NCI-H524 (cell line): ENCODE results near the gene FAM32A.
A peak's percentile ranks its signal among the peaks of the same experiment; 100 is the strongest.

Experiments
- DNase-seq, 2 experiments: peaks; one replicate each; lab custom pipeline; 2025; lab: John Stamatoyannopoulos, UW

Gene FAM32A

DNA sequence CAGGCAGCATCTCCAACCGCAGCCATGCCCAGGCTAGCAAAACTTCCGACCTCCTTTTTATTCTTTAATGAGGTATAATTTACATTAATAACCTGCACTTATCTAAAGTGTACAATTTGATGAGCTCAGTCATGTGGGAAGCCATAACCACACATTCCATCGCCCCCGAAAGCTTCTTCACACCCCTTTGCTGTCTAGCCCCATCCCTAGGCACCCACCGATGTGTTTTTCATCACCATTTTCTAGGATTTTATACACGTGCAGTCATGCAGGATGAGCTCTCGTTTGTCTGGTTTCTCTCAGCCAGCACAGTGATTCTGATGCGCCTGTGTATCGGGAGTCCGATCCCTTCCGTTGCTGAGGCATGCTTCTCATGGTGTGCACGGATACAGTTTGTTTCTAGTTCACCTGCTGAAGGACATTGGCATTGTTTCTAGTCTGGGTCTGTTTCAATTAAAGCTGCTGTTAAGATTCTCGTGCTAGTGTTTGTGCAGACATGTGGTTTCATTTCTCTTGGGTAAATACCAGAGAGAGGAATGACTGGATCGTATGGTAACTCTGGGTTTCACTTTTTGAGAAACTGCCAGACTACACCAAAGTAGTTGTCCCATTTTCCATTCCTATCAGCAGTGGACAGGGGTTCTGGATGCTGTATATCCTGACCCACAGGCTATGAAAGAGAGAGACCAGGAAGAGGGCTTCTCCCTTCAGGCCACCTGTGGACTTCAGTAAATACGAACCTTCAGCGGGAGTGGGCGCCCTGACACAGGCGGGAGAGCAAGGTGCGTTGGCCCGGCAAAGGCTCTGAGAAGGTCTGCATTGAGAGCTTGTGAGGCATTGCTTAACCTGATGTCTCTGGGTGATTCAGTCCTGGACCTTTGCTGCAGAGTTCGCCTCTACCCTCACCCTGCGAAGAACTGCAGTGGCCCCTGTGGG lies 17.4 kb downstream of the FAM32A start:
- no peak for DNase-seq

DNA sequence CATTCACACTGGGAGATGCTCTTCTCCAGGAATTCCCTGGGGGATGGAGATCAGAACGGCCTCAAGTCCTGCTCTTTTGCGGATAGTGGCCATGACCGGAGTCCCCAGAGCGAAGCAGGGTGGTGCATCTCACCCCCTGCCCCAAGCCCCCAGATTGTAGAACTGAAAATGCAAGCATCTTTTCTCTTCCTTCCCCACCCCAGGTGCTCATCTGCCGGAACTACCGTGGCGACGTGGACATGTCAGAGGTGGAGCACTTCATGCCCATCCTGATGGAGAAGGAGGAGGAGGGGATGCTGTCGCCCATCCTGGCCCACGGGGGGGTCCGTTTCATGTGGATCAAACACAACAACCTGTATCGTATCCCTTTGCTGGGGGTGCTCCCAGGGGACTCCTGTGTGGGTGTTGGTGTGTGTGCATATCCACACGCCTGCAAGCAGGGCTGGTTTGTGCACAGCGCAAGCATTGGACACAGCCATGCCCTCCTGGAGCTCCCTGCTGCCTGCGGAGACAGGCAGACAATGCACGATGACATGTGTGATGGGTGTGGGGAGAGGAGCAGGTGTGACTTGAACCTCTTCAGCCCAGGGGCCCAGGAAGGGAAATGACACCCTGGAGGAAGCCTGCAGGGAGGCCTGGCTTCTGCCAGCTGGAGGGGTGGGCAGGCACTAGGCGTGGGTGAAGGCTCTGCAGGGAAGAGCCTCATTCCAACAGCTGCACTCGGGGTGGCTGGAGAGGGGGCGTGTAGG lies 18.2 kb downstream of the FAM32A start:
- no peak for DNase-seq

DNA sequence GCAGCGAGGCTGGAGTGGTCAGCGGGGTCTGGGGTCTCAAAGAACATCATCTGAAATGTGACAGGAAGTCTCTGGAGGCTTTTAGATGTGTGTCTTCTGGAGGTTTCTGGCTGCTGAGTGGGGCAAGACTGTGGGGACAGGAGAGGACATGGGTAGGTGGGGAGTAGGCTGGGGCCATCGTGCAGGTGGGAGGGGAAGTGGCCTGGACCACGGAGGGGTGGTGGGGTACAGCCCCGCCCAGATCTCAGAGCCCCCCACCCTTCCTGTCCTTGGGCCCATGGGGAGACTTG lies 18.7 kb downstream of the FAM32A start:
- no peak for DNase-seq

DNA sequence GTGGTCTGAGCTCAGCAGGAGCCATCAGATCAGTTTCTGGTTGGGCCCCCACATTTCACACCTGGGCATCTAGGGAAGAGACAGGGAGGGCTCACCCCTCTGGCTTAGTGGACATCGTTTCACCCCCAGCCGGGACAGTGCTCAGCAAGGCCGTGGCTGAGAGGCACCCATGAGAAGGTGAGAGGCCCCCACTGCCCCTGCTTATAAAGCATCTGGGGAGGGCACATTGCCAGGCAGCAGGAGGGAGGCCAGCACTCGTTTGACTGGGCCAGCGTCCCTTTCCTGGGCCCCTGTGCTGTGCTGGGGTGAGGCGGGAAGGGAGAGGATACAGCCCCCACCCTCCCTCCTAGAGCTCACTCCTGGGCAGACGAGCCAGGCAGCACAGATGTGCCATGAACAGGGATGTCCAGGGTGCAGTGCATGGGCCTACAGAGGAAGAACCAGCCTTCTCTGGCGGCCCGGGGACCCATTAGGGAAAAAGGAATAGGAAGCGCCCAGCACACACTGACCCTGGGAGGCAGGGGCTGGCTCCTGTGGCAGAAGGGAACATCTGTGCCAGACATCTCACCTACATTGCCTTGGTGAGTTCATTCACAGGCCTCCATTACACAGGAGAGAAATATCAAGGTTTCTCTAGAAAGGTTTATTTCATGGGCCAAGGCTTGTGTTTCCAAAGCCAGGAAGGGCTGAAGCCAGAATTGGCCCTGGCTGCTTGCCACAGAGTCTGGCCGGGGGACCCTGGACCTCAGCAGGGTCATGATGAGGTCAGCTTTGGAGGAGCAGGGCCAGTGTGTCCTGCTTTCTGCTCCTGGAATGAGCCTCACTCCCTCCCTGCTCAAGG lies 20.2 kb downstream of the FAM32A start:
- DNase-seq: no peak

DNA sequence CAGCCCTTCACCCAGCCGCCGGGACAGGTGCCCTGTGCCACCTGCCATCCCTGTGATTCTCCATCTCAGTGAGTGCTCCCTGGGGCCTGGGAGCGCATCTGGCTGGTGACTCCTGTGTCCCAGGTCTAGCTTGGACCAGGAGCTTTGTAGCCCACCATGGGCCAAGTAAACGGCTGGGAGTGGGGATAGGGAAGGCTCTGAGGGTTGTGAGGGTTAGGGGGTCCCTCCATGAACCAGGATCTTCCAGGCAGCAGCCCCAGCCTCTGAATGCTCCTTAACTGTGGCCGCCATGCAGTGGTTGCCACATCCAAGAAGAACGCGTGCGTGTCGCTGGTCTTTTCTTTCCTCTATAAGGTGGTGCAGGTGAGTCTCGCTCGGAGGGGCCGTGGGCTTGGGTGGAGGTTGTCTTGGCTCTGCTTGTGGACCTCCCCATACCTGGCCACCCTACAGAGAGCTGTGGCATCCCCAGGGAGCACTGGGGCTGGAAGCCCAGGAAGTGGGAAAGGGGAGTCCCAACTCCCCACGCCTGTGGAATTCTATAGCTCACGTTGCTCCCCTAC lies 20.9 kb downstream of the FAM32A start:
- no peak for DNase-seq

DNA sequence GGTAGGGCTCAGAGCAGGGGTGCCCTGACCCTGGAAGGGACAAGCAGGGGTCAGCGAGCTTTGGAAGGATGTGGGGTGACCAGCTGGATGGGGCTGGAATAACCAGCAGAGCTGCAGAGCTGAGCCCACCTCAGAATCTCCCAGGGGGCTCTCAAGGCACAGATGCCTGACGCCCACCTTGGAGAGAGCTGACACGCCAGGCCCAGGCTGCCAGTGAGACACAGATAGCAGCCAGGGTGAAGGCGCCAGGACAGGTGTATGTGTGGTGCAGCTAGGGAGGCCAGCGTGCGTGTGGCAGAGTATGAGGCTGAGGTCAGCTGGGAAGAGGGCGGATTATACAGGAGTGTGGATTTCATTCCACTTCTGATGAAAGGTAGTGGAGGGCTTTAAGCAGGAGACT lies 21.4 kb downstream of the FAM32A start:
- no peak for DNase-seq

DNA sequence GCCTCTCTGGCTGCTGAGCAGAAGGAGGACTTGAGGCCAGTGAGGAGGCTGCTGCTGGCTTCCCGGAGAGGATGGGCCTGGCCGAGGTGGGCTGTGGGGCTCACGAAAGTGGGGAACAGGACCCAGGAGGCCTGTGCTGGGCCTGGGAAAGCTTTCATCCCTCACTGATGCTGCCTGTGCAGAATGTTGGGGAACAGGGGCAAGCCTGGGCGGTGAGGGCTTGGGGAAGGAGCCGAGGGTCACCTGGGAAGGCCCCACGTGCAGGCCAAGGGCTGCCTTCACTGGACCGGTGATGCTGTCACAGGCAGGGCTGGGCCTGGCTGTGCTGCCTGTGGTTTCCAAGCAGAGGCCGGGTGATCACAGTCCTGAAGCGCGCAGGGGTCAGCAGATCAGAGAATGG lies 21.9 kb downstream of the FAM32A start:
- DNase-seq: no peak

DNA sequence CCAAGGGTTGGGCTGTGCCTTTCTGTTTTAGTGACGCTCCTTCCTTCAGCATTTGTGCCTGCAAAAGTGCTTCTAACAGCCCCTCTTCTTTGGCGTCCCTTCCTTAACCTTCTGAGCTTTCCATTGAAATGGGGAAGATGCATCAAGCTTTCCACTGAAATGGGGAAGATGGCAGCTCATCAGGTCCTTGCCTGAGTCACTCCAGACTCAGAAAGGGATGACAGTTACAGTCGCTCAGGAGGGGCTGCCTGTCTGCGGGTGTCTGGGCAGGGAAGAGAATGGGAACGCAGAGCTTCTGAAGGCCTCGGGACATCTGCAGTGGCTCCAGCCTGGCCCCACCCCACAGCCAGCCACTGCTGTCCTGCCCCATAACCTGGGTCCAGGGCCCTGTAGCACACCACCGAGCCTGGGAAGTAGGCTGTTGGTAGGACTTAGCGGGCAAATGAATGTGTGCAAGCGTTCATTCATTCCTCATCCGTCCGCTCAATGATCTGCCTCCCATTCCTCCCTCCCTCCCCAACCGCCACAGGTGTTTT lies 22.3 kb downstream of the FAM32A start:
- no peak for DNase-seq

DNA sequence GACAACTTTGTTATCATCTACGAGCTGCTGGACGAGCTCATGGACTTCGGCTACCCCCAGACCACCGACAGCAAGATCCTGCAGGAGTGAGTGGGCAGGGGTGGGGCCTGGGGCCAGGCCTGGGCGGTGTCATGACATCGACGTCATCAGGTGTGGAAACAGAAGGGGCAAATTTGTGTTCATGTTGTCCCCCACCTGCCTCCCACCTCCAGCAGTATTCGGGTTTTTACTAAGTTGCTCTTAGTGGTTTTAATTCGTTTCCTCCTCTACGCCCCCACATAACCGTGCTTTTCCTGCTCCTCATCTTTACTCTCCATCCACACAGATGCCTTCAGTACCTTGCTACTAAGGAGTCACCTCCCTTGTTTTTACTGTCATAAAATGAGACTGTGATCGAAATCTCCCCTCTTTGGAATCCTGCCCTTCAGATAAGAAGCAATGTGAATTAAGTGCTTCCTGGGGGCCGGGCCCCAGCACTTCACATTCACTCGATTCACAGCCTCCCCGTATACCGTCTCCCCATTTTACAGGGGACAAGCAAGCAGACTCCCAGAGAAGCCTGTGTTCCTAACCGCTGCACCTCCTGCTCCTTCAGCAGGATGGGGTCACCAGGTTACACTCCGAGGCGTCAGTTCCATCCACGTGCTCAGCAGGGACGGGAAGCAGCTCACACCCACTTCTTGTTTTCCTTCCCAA lies 23.0 kb downstream of the FAM32A start:
- DNase-seq: no peak

DNA sequence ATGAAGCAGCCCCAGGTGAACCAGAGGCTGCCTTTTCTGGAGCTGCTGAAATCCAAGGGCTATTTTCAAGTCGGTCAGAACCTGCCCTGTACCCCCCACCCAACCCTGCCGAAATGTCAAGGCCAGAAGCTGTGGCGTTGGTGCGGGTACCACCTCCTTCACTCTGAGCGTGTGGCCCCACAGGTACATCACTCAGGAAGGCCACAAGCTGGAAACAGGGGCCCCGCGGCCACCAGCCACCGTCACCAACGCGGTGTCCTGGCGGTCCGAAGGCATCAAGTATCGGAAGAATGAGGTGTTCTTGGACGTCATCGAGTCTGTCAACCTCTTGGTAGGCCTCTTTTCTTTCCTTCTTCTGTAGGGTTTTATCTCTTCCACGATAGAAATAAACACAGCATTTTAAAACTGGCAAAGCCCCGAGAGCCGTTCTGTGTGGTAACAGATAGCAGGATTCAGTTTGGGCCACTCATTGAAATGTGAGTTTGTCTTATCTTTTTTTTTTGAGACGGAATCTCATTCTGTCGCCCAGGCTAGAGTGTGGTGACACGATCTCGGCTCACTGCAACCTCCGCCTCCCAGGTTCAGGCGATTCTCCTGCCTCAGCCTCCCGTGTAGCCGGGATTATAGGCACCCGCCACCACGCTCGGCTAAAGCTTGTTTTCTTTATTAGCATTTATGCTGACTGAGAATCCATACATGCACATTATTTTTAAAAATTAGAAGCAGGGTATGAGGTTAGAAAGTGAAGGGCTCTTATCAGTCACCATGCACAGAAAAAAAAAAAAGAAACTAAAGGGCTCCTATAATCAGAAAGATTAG lies 23.8 kb downstream of the FAM32A start:
- no peak for DNase-seq

DNA sequence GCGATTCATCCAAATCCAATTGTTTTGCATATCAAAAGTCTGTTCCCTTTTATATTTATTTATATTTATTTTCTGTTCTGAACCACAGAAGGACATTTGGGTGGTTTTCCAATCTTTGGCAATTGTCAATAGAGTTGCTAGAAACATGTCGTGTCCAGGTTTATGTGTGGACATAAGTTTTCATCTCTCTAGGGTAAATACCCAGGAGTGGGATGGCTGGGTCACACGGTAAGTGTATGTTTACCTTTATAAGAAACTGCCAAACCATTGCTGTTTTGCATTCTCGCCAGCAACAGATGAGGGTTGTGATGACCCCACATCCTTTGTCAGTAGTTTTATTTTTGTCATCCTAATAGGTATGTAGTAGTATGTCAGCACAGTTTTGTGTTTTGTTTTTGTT lies 25.0 kb downstream of the FAM32A start:
- no peak for DNase-seq

DNA sequence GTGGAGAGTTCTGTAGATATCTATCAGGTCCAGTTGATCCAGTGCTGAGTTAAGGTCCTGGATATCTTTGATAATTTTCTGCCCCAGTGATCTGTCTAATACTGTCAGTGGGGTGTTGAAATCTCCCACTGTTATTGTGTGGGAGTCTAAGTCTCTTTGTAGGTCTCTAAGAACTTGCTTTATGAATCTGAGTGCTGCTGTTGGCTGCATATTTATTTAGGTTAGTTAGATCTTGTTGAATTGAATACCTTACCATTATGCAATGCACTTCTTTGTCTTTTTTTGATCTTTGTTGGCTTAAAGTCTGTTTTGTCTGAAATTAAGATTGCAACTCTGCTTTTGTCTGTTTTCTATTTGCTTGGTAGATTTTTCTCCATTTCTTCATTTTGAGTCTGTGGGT lies 27.9 kb downstream of the FAM32A start:
- no peak for DNase-seq

DNA sequence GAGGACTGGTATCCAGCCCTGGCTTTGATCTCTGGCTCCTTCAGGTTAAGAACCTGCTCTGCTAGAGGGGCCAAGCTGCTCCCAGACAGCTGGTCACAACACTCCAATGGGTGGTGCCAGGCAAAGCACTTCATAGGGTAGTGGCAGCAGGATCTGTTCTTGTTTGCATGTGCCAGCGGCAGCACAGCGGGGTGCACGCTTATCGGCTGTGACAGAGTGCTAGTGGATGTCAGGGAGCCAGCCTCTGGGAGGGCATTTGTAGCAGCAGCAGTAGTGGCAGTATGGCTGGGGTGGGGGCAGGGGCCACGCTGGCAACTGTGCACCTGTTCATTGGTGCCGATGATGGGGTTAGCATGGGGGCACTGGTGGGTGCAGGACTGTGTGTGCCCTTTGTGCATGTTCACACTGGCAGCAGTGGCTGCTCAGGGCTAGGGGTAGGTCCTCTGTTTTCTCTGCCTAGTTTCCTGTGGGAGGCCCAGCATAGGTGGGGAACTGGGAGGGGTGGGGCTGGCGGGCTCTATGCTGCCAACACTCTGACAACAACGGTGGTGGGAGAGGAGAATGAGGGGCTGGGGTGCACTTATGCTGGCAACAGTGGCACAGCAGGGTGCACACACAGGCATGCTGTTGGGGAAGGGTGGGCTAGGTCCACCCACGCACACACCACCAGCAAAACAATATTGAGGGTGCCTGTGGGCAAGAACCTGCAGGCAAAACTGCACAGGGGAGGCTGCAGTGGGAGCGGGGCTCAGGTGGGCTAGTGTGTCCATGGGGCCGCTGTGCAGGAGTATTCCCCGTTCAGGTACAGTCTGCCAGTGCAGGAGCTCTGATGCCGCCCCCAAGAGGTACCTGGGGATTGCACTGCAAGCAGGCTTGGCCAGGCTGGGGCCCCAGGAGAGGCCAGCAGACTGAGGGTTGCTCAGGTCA lies 31.8 kb downstream of the FAM32A start:
- DNase-seq: peak; percentile 95 to 97

DNA sequence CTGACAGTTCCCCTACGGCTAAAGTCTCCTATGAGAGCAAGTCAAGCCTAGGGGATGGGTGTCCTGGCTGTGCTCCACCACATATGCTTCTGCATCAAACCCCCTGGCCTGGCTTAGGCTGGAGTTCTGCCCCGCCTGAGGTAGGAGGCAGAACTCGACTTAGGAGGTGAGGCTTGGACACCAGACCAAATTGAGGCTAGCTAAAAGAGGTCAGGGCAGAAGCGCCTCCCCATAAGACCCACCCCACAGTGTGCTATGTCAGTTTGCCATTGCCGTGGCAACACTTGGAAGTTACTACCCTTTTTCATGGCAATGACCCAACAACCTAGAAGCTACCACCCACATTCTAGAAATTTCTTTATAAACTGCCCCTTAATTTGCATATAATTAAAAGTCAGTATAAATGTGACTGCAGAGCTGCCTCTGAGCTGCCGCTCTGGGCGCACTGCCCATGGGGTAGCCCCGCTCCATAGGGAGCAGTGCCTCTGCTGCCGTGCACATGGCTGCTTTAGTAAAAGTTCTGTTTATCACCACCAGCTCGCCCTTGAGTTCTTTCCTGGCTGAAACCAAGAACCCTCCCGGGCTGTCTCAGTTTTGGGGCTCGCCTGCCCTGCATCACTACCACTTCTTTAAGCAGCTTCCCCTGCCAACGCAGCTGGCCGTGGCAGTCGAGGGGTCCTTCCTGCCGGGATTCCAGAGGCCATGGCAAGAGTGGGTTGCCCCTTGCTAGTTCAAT lies 32.7 kb downstream of the FAM32A start:
- no peak for DNase-seq

DNA sequence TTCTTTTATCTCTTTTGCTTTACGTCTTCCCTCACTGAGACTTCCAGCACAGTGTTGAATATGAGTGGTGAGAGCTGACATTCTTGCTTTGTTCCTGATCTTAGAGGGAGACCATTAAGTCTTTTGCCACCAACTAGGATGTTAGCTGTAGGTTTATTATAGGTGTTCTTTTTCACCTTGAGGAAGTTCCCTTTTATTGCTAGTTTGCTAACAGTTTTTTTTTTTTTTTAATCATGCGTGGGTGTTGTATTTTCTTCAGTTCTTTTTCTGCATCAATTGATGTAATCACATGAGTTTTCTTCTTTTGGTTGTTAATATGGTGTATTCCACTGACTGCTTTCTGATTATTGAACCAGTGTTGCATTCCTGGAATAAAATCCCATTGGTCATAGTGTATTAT lies 33.6 kb downstream of the FAM32A start:
- no peak for DNase-seq

DNA sequence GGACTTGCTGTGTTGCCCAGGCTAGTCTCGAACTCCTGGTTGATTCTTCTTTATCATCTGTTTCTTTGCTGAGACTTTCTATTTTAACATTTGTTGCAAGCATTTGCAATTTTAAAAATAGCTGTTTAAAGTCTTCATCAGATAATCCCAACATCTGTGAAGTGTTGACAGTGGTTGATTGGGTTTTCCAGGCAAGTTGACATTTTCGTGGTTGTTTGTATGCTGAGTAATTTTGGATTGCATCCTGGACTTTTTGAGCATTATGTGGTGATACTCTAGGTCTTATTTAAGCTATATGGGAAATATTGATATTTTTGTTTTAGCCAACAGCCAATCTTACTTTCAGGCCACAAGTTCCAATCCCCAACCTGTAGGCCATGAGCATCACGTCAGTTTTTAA lies 37.6 kb downstream of the FAM32A start:
- no peak for DNase-seq

DNA sequence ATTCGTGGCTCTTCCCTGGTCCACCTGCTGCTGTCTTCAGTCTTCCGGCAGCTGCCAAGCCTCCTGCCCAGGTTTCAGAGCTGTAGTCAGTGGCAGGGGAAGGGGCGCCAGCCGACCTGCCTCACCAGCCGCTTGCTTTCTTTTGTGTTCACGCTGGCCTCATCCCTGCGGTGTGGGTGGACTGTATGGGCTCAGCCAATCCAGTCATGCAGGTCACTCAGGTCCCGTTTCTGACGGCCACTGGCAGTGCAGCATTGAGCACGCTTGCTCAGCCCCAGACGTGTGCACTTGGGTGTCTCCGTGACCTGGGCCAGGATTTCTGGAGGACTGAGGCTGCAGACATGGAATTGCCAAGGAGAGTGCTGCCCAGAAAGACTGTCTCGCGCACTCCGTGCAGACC lies 38.5 kb downstream of the FAM32A start:
- no peak for DNase-seq

DNA sequence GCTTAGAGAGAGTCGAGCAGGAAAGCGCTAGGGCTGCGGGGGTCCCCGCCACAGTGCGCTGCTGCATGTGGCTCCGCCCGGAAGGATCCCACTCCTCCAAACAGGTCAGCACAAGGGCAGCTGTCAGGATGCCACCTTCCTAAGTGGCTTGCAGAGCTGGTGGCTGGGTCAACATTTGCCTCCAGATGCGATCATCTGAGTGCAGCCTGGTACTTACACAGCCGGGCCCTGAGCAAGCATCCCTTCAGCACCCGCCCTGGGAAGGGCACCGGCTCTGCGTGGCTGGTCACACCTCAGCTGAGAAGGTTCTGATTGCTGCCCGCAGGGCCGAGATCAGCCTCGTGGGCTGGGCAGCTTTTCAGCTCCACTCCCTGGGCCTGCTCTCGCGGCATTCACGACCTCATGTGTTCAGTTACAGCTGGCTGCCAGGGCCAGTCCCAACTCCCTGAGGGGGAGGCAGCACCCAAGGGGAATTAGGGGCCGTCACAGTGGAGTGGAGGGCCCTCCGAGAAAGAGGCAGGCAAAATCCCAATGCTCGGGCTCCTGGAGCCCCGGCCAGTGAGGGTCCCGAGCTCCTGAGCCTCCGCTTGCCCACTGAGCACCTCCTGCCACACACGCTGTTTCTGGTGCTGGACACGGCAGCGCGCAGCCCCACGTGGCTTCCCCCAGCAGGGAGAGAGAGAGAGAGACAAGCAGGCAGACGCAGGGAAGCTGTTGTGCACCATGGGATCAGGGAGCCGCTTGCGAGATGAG lies 39.3 kb downstream of the FAM32A start:
- DNase-seq: no peak
